GM18502 (cell line): ENCODE results near the gene RUFY4.

Source experiments
- ATAC-seq: cut with Tn5 transposase; IDR thresholded peaks from one replicate; pipeline ENCODE4 v1.9.1; 2021; ENCODE audit warnings: mild to moderate bottlenecking; ENCODE audit not compliant: unreplicated experiment, poor library complexity

Gene RUFY4

DNA sequence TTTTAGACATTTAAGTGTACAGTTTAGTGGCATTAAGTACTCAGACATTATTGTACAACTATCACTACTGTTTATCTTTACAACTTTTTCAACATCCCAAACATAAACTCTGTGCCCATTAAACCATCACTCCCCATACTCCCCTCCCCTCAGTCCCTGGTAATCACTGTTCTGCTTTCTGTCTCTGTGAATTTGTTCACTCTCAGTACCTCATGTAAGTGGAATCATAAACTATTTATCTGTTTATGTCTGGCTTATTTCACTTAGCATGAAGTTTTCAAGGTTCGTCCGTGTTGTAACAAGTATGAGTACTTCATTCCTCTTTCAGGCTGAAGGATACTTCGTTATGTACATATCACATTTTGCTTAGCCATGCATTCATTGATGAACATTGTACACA, 9.8 kb upstream of the RUFY4 start:
- no peak for ATAC-seq

GRCh38 chr2:218060118-218060517, 8.9 kb upstream of the RUFY4 start:
- no peak for ATAC-seq

- no peak for ATAC-seq
Observed at GRCh38 chr2:218060950-218061660, 7.9 kb upstream of the RUFY4 start.

DNA sequence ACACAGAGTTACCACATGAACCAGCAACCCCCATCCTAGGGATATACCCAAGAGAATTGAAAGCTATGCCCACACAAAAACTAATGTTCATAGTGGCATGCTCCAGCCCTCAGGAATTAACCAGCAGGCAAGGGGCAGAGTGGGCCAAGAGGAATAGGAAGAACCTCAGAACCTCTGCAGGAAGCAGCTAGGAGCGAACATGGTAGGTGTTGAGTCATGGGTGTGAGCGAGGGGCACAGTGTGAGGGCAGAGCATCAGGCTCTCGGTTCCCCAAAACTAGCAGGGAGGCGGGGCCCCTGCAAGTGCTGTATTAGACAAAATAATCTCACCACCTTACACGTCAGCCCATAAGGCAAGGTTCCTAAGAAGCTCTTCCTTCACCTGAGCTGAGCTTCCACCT, 5.6 kb upstream of the RUFY4 start:
- ATAC-seq = peak; percentile 85

DNA sequence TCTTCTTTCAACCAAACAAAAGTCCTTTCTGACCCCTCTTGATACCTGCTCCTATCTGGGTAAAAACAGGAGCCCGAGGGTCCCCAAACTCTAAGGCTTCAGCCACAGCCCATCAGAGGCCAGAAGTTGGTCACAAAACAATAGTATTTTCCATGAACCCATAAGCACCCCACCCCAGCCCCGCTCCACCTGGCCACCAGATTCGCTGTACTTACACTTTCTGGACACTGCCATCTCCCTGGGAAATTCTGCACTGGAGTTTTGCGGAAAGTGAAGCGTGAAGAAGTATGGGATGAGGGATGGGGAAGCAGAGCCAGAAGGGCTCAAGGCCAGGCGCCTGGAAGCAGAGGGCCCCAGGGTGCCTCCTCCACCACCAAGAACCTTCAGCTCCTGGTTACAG, 5.2 kb upstream of the RUFY4 start:
- no peak for ATAC-seq

GRCh38 chr2:218065239-218066006, 3.6 kb upstream of the RUFY4 start:
- no peak for ATAC-seq

- ATAC-seq = no peak
Observed at GRCh38 chr2:218066926-218067515, 2.0 kb upstream of the RUFY4 start.

- ATAC-seq = no peak
Observed at GRCh38 chr2:218067523-218067922, 1.5 kb upstream of the RUFY4 start.

- no peak for ATAC-seq
Observed at GRCh38 chr2:218069606-218070300, 700 bp downstream of the RUFY4 start.

DNA sequence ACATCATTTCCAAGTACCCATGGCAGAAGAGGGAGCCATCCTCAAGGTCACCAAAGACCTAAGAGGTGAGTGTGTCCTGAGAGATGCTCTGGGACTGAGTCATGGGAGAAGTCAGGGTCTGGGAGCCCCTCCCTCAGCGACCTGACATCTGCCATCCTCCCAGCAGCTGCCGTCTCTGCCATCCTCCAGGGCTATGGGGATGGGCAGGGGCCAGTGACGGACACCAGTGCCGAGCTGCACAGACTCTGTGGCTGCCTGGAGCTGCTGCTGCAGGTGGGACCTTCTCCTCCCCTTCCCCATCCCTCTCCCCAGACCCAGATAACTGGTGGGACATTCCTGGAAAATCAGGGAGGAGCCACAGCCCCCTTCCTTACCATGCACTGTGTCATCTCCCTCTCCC, 1.5 kb downstream of the RUFY4 start:
- no peak for ATAC-seq

DNA sequence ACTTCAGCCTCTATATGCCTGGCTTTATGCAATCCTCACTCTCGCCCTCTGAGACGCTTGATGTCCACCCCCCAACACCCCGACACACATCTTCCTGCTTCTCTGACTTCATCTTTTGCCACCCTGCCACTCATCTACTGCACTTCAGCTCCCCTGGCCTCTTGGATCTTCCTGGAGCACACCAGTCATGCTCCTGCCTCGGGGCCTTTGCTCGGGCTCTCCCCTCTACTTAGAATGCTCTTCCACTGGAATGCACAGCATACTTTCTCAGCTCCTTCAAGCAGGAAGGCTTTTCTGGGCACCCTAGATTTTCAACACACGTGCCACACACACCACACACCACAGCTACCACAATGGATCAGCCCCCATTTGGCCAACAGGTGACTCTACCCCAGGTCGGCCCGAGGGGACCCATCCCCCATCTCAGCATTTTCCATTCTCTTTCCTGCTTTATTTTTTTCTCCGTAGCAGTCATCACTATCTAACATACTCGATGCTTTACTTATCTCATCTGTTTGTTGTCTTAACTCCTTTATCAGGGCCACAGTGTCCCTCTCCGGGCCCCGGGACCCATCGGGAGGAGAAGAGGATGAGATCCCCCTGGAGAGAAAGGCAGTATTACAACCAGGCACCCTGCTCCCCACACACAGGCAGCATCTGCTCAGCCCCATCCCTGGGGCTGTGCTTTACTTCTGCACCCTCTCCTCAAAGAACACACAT, 2.3 kb downstream of the RUFY4 start:
- no peak for ATAC-seq

DNA sequence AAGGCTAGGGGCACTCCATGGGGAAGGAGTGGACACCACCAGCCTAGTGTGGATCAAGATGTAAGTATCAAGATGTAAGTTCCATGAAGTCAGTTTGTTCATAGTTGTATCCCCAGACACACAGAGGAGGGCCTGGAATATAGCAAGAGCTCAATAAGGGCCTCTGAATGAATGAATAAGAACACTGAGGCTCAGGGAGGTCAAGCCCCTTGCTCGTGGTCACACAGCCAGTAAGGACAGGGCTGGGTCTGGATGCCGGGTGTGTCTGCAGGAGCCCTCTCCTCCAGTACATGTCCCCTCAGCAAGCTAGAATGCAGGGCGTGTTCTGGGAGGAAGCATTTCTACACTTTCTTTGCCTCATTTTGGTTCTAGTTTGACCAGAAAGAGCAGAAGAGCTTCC, 2.9 kb downstream of the RUFY4 start:
- ATAC-seq = no peak

GRCh38 chr2:218072478-218073024, 3.5 kb downstream of the RUFY4 start:
- no peak for ATAC-seq

GRCh38 chr2:218073185-218073584, 4.1 kb downstream of the RUFY4 start:
- ATAC-seq = no peak

DNA sequence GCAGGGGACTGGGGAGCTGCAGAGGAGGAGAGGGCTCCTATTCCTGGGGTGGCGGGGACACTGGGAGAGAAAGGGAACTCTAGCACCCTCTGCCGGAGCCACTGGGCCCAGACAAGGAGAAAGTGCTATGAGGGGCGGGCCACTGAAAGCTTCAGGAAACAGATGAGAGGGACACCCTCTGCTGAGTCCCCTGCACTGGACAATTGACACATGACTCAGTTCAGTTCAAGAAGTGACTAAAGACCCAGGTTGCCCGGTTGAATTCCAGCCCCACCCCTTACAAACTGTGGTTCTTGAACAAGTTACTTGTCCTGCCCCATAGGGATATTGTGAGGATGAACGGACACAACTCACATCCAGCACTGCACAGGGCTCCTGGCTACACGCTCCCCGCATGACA, 5.0 kb downstream of the RUFY4 start:
- ATAC-seq = no peak

DNA sequence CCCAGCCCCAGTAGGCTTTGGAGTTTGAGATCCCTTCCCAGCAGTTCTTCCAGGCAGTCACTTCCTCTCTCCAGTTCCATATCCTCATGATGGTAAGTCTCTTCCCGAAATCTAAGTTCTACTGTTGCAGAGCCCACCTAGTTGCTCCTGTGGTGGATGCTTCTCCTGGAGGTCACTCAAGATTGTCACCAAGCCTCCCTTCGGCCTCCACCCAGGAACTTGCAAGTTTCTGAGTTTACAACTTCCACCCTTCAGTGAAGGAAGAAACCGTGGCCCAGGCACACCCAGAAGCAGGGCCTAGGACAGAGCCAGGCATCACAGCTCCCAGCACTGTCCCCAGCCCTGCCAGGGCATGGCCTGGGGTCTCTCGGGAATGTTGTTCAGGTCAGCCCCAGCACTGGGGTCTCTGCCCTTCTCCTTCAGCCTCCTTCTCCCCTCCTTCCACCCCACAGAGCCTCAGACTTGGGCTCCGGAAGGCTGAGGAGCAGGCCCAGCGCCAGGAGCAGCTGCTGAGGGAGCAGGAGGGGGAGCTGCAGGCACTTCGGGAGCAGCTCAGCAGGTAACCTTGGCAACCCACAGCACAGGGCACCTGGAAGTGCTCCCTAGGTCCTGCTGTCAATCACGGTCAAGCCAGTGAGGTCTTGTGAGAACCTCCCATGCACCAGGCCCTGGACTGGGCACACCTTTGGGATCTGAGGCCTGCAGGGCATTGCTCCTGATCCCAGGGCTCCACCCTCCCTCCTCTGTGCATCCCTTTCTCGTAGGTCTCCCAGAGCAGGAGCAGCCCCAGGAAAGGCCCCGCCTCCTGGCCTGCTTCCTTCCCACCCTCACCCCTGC, 7.1 kb downstream of the RUFY4 start:
- no peak for ATAC-seq

DNA sequence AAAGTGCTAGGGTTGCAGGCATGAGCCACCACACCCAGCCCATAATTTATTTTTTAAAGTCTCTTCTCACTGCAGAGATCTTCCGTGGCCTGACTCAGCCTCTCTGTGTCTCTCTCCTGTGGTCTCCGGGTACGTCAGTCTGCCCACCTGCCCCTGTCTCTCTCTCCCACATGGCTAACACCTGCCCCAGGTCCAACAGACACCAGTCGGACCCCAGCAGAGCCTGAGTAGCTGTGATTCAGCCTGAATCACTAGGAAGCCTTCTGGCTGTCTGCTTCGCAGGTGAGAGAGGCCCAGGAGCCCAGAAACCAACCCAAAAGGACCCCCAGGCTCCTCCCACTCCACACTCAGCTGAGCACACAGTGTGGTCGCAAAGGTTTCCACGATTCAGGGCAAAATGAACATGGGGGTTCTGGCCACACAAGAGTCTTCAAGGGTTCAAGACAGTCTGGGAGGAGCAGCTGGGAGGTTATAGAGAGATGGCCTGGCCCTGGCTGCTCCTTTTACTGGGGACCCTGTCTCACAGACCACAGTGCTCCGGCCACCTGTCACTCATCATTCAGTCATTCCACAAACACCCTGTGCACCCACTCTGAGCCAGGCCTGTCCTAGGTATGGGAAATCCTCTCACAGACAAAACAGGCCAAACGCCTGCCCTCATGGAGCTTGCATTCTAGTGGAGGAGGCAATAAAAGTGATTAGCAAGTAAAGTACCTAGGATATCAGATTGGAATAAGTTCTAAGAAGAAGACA, 8.6 kb downstream of the RUFY4 start:
- ATAC-seq = no peak
